HG03571 (cell line): ENCODE data around the gene BMPR1A.

ENCODE experiments used
- ATAC-seq: cut with Tn5 transposase; IDR thresholded peaks from one replicate; pipeline ENCODE4 v1.9.1; 2021; ENCODE audit not compliant: unreplicated experiment

Gene BMPR1A

DNA sequence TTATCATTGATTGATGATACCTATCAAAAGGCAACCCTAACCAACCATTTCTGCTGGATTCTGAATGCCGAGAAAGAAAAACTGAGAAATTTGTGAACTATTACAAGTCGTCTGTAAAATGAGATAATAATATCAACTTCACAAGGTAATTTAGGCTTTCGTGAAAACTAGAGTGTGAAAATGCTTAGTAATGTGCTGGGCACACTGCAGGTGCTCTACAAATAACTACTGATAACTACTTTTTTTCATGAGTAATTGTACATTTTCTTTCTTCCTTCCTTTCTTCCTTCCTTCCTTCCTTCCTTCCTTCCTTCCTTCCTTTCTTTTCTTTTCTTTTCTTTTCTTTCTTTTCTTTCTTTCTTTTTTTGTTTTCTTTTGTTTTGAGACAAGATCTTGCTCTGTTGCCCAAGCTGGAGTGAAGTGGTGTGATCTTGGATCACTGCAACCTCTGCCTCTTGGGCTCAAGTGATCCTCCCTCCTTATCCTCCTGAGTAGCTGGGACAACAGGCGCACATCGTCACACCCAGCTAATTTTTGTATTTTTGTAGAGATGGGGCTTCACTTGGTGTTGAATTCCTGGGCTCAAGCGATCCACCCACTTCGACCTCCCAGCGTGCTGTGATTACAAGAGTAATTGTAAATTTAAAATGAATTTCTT is 42.9 kb downstream of the BMPR1A start:
- no peak for ATAC-seq

GRCh38 chr10:86801995-86802394 is 45.6 kb downstream of the BMPR1A start:
- ATAC-seq, result no peak

DNA sequence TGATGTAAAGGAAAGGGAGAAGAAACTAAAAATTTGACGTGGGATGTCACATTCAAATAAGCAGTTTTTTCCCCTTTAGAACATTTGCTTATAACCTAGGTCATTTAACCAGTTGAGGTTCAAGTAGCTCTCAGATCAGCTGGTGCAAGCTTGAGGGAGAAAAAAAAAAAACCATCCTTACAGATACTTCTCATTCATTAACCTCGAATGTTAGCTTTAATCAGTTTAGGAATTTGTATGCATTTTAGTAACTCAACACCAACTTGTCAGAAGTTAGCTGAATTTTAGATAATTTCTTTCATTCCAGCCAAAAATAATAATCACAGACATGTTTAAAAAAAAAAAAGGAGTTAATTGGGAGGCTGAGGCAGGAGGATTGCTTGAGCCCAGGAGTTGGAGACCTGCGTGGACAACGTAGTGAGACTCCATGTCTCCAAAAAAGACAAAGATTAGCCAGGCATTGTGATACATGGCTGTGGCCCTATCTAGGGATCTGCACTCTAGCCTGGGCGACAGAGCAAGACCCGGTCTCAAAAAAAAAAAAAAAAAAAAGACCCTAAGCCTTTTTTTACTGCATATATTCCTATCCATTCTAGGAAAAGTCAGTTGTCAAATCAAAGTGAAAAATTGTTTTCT is 46.2 kb downstream of the BMPR1A start:
- no peak for ATAC-seq

GRCh38 chr10:86803156-86803555 is 46.7 kb downstream of the BMPR1A start:
- ATAC-seq, result no peak

GRCh38 chr10:86804805-86805204 is 48.4 kb downstream of the BMPR1A start:
- no peak for ATAC-seq

- no peak for ATAC-seq
Measured at GRCh38 chr10:86813101-86813500, 56.7 kb downstream of the BMPR1A start.

- ATAC-seq, result no peak
Measured at GRCh38 chr10:86813982-86814381, 57.6 kb downstream of the BMPR1A start.

GRCh38 chr10:86815035-86815617 is 58.7 kb downstream of the BMPR1A start:
- ATAC-seq, result no peak

DNA sequence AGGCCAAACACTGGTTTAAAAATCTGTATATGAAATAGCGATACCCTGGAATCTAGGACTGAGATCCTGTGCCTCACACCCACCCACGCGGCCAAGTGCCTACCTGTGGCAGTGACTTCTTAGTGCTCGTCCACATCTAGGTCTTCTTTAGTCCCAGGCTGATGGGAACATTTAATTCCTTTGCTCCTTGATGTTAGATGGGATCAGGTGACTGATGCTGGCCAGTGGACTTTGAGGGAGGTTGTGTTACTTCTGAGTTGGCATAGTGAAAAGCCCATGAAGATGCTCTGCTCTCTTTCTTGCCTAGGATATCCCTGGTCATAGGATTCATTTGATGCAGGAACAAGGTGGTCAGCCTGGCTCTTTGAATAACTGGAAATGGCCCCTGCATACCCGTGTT is 59.2 kb downstream of the BMPR1A start:
- no peak for ATAC-seq

DNA sequence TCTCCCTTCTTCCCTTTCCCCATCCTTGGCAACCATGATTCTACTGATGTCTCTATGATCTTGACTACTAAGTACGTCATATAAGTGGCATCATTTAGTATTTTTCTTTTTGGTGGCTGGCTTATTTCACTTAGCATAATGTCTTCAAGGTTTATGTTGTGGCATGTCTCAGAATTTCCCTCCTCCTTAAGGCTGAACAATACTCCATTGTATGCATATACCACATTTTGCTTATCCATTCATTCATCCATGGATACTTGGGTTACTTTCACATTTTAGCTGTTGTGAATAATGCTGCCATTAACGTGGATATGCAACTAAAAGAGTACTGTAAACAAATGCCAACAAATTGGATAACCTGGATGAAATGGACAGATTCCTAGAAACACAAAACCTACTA is 60.8 kb downstream of the BMPR1A start:
- no peak for ATAC-seq

DNA sequence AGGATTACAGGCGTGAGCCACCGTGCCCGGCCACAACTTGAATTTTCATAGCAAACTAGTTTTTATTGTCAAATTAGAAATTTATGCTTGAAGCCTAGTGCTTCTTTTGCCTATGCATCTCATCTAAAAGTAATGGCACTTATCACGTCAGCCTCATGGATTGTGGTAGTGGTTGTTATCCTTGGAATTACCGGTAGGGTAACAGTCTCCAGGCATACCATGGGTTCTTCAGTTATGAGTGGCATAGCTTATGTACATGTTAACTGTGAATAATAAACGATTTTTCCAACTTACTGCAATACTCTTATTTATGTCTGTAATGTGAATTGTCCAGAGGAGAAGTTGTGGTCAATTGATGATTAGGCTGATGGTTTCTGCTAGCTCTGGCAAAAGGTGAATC is 63.1 kb downstream of the BMPR1A start:
- no peak for ATAC-seq

DNA sequence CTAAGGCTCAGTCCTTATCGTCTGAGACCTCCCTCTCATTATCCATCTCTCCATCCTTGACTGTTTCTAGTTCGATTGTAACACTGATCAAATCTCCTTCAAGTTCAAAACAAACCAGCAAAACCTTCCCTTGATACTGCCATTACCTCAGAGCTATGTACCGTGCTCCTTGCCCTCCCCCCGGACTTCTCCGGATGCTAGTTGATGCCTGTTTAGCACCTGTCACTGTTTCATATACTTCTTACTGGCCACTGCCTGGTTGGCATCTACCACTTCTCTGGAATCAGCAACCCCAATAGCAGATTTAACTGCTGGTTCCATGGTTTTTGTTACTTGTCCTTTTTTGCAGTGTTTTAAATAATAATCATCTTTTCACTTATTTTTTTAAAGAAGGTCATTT is 64.1 kb downstream of the BMPR1A start:
- ATAC-seq, result no peak

DNA sequence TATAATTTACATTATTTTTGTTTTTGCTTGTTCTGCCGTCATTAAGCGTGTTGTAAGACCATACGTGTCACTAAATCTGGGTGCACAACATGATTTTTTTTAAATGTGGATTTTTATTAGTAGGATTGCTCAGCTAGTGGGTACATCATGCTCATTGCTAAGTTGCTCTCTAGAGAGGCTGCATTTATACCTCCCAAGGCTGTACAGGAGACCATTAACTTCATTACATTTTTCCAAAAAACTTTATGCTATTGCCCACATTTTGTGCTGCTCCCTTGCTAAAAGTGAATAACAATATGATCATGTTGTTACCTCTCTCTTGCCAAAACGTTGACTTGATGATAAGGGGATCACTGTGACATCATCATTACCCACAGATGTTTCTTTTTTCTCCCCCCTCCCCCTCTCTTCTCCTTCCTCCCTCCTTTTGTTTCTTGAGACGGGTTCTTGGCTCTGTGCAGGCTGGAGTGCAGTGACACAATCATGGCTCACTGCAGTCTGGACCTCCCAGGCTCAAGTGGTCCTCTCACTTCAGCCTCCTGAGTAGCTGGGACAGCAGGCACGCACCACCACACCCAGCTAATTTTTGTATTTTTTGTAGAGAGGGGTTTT is 65.1 kb downstream of the BMPR1A start:
- ATAC-seq, result no peak

- ATAC-seq, result no peak
Measured at GRCh38 chr10:86823565-86823964, 67.1 kb downstream of the BMPR1A start.

- ATAC-seq, result no peak
Measured at GRCh38 chr10:86824151-86824550, 67.7 kb downstream of the BMPR1A start.

- ATAC-seq, result no peak
Measured at GRCh38 chr10:86825366-86825765, 68.9 kb downstream of the BMPR1A start.

DNA sequence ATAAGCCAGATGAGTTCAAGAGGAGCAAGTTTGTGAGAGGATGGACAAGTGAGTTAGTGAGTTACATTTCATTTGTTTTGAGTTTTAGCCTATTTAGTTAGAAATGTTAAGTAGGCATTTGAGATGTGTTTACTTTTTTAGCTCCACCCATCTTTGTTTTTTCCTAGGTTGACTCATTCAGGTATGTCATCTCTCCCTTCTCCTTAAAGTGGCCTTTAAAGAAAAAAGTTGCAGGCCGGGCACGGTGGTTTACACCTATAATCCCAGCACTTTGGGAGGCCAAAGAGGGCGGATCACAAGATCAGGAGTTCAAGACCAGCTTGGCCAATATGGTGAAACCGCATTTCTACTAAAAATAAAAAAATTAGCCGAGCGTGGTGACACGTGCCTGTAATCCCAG is 71.2 kb downstream of the BMPR1A start:
- no peak for ATAC-seq

DNA sequence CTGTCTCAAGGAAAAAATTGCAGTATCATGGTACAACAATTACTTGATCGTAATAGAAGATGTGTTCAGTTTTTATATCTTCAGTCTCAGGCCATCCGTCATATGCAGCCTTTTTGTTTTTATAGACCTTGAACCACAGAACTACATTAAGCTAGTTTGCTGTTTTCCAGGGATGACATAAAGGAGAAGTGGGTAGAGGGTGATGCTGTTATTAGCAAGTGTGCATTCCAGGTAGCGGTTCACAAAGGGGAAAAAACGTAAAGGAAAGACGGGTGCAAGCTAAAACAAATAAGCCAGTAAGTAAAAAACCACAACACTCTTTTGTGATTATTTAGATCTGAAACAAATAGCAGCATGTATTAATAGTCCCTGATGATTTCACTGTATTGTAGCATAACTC is 71.7 kb downstream of the BMPR1A start:
- no peak for ATAC-seq

- no peak for ATAC-seq
Measured at GRCh38 chr10:86829472-86829871, 73.1 kb downstream of the BMPR1A start.

- no peak for ATAC-seq
Measured at GRCh38 chr10:86830043-86830591, 73.7 kb downstream of the BMPR1A start.

GRCh38 chr10:86833969-86834368 is 77.5 kb downstream of the BMPR1A start:
- no peak for ATAC-seq

DNA sequence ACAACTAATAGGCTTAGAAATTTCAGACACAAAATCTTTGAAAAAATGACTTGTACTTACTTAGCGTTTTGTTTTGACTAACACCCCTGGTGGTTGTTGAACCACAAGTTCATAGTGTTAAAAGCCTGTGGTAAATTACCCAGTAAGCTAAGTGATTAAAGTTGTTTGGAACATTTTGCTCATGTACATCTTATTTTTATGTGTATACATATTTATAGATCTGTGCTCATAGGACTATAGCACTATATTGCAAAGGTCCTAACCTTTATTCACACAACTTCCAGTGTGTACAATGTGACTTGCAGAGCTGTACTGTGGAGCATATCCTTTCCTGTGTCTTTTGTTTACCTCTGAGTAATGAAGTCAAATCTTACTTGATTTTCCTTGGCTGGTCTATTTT is 79.6 kb downstream of the BMPR1A start:
- ATAC-seq, result no peak
